Measurements from ENCODE around the gene PLA2G4E. TPM values are rescaled to one million over a fixed set of nuclear protein-coding genes. Genes with fewer than 3 reads are reported as not detected.
A peak's percentile ranks its signal among the peaks of the same experiment; 100 is the strongest.

The PLA2G4E gene
- total RNA-seq, 4 donors from 2014 or later = not detected

DNA sequence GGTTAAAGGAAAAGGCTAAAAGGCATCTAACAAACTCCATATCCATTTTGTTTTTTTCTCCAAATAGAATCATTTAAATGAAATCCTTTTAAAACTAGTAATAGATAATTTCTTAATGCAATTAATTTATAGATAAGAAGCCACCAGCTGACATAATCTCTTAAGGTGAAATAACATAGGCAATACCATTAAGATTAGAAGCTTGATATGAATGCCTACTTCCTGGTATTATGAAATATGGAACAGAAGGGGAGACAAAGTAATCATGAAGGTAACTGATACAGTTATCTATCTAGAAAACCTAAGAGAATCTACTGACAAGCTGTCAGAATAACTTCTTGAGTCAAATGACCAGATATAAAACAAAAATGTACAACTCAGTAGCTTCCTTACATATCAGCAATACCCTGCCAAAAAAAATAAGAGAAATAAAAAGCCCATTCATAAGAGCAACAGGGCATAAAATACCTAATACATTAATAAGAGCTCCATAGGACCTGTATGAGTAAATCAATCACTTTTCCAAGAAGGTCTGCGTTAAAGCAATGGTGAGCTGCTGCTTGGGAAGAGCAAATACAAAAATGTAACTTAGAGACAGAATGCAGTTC is 59.1 kb downstream of the PLA2G4E start:
- Histone ChIP-seq H3K4me3 (no peak overlapping the region), H3K9me3 (no peaks in the 10 kb centered on the region), H3K4me1 (peaks cover 32 to 45% (median 40%) of the 10 kb centered on the region in 4 donors), H3K27ac (replicated peaks in 1 of 4) (no peak overlapping the region), H3K36me3 (no peaks in the 10 kb centered on the region), H3K27me3 (no peaks in the 10 kb centered on the region)
- no peak for DNase-seq (ENCODE audit: extremely low spot score)
- intact Hi-C loops (cut with DNase I) = no loop called here
- TF ChIP-seq EP300 (IDR thresholded peaks at IDR 0.05) (no peak), POLR2AphosphoS5 (IDR thresholded peaks at IDR 0.05) (no peak), POLR2A (IDR thresholded peaks at IDR 0.05; ENCODE audit: low read depth) (no peak)
- TF ChIP-seq, protein P1, sequence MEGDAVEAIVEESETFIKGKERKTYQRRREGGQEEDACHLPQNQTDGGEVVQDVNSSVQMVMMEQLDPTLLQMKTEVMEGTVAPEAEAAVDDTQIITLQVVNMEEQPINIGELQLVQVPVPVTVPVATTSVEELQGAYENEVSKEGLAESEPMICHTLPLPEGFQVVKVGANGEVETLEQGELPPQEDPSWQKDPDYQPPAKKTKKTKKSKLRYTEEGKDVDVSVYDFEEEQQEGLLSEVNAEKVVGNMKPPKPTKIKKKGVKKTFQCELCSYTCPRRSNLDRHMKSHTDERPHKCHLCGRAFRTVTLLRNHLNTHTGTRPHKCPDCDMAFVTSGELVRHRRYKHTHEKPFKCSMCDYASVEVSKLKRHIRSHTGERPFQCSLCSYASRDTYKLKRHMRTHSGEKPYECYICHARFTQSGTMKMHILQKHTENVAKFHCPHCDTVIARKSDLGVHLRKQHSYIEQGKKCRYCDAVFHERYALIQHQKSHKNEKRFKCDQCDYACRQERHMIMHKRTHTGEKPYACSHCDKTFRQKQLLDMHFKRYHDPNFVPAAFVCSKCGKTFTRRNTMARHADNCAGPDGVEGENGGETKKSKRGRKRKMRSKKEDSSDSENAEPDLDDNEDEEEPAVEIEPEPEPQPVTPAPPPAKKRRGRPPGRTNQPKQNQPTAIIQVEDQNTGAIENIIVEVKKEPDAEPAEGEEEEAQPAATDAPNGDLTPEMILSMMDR (IDR thresholded peaks at IDR 0.05) = no peak
- 94% methylated on average over 1 of the region's 1 CpG for WGBS

DNA sequence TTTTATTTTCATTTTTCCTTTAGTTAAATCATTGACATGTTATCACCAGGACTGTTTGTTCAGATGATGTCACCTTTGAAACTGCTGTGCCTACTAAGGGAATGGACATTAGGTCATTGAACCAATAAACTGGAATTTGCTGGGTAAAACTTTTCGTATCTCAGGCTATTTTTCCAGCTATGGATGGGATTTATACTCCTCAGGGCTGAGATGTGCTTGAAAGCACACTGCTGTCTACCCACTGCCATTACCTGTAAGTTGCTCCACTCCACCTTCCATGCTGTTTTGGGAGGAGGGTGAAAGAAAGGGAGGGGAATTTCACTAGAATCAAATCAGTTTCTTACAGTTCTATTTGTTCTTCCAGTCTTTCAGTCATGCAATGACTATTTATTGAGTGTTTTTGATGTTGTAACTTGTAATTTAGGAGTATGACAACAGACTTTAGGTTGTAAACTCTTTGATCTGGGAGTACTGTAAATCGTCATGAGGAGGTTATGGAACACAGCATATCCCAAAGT is 59.8 kb downstream of the PLA2G4E start:
- DNase-seq (ENCODE audit: extremely low spot score) = no peak
- intact Hi-C loops (cut with DNase I) = no loop called here
- Histone ChIP-seq H3K27me3 (no peaks in the 10 kb centered on the region), H3K27ac (replicated peaks in 1 of 4) (no peak overlapping the region), H3K36me3 (no peaks in the 10 kb centered on the region), H3K4me1 (peaks cover 31 to 45% (median 39%) of the 10 kb centered on the region in 4 donors), H3K9me3 (no peaks in the 10 kb centered on the region), H3K4me3 (no peak overlapping the region)
- 76% methylated on average over 2 of the region's 2 CpGs for WGBS
- TF ChIP-seq POLR2A (IDR thresholded peaks at IDR 0.05; ENCODE audit: low read depth) = no peak
- no peak for TF ChIP-seq EP300 (IDR thresholded peaks at IDR 0.05)
- TF ChIP-seq, protein P1 (IDR thresholded peaks at IDR 0.05) = no peak
- no peak for TF ChIP-seq POLR2AphosphoS5 (IDR thresholded peaks at IDR 0.05)

DNA sequence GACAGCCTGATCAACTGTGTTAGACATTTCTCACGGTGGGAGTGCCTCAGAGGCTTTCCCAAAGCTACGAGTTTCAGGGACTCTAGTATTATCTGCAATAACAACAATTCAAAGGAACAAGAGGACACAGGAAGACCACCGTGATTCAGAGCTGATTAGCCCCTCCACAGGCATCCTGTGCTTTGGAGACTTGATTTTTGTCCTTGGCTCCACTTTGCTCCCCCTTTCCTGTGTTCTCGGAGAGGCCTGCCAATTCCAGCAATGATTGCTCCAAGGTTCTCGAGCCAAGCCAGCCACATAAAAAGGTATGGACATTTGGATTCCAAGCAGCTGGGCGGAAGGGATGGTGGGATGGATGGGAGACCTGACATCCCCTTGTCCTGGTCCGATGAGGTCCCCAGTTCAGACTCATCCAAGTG is 62.8 kb downstream of the PLA2G4E start:
- Histone ChIP-seq H3K4me3 (no peak overlapping the region), H3K36me3 (peaks cover 0 to 10% (median 9%) of the 10 kb centered on the region in 4 donors), H3K9me3 (no peaks in the 10 kb centered on the region), H3K4me1 (peaks cover 33 to 45% (median 36%) of the 10 kb centered on the region in 4 donors), H3K27me3 (no peaks in the 10 kb centered on the region), H3K27ac (replicated peaks in 1 of 4) (peak overlapping the region in 1 of 4 donors; percentile 43)
- 67% methylated on average over 7 of the region's 7 CpGs for WGBS
- no peak for DNase-seq (ENCODE audit: extremely low spot score)
- TF ChIP-seq EP300 (IDR thresholded peaks at IDR 0.05) (peak; percentile 7), POLR2A (IDR thresholded peaks at IDR 0.05; ENCODE audit: low read depth) (no peak), POLR2AphosphoS5 (IDR thresholded peaks at IDR 0.05) (peak in 1 of 2 donors; percentile 14)
- TF ChIP-seq, protein P1 (IDR thresholded peaks at IDR 0.05) = no peak
- intact Hi-C loops (cut with DNase I) = no loop called here

DNA sequence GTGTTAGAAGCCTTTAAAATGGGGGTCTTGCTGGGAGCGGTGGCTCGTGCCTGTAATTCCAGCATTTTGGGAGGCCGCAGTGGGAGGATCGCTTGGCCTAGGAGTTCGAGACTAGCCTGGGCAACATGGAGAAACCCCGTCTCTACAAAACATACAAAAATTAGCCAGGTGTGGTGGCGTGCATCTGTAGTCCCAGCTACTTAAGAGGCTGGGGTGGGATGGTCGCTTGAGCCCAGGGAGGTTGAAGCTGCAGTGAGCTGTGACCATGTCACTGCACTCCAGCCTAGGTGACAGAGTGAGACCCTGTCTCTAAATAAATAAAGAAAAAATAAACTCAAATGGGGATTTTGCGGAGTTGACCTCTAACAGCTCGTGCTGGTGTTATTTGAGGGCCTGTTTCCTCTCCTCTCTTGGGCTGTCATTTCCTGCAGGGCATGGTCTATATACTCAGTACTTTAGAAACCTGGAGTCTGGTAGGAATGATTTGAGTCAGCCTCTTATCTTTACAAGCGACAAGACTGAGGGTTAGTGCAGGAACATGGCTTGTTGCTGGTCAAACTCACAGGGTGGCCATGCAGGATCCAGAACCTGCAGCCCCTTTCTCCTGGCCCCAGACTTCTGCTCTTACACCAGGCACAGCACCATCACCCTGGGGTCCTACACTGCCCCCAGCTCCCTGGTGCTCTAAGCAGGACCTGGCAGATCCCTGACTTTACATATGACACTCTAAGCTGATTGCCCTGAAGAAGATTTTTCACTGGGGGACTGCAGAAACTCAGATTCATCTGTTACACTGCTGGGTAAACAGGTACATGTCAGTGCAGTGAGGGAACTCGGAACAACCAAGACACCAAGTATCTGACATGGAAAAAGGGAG is 63.6 kb downstream of the PLA2G4E start:
- Histone ChIP-seq H3K27ac (replicated peaks in 1 of 4) (peak overlapping the region in 1 of 4 donors; percentile 43), H3K36me3 (peaks cover 0 to 18% (median 17%) of the 10 kb centered on the region in 4 donors), H3K4me1 (peaks cover 34 to 47% (median 40%) of the 10 kb centered on the region in 4 donors), H3K4me3 (no peak overlapping the region), H3K27me3 (no peaks in the 10 kb centered on the region), H3K9me3 (no peaks in the 10 kb centered on the region)
- TF ChIP-seq POLR2AphosphoS5 (IDR thresholded peaks at IDR 0.05) (no peak), POLR2A (IDR thresholded peaks at IDR 0.05; ENCODE audit: low read depth) (no peak), EP300 (IDR thresholded peaks at IDR 0.05) (no peak)
- TF ChIP-seq, protein P1 (IDR thresholded peaks at IDR 0.05) = no peak
- peak; percentile 55 for DNase-seq (ENCODE audit: extremely low spot score)
- intact Hi-C loops (cut with DNase I) = no loop called here
- WGBS = 86% methylated on average over 12 of the region's 12 CpGs

Data from esophagus muscularis mucosa (tissue), 4 donors.